Anterior cingulate cortex (tissue), 58 donors: ENCODE data around the gene SMARCA4.
"Not testable (repeated sequence)": the region's sequence is repeated elsewhere in the genome, so short reads cannot be mapped to it uniquely, and the experiment has no call there.

Experiments
- DNase-seq, 58 donors: peaks; one replicate each; lab custom pipeline; 2025; lab: John Stamatoyannopoulos, UW

The SMARCA4 gene

GRCh38 chr19:11058246-11059030 is 97.6 kb downstream of the SMARCA4 start:
- DNase-seq = no peak

GRCh38 chr19:11059511-11060358 is 98.9 kb downstream of the SMARCA4 start:
- DNase-seq = no peak

- no peak for DNase-seq
Observed at GRCh38 chr19:11061952-11062351, 101.1 kb downstream of the SMARCA4 start.

- no peak for DNase-seq
Observed at GRCh38 chr19:11063434-11063833, 102.6 kb downstream of the SMARCA4 start.

DNA sequence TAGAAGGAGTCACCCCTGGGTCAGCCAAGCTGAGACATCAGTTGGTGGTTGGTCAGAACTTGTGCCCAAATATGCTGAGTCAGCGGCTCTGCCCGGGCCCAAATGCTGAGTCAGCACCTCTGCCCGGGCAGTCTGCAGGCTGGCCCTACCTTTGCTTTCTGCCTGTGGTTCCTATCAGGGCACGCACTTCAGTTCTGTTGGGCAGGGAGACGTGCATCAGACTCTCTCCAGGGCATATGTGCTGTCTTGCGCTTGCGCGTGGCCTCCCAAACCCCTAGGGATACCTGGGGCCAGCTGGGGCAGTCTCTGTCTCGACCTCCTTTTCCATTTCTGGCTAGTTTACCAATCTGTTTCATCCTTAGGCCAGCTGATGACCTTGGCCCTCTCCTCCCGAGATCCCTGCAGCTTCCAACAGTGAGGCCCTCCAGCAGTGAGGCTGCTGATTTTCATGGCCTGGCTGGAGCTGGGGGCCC is 104.0 kb downstream of the SMARCA4 start:
- peak in 3 of 58 donors; percentile 2 to 33 (median 2) for DNase-seq

- no peak for DNase-seq
Observed at GRCh38 chr19:11066326-11066725, 105.5 kb downstream of the SMARCA4 start.

DNA sequence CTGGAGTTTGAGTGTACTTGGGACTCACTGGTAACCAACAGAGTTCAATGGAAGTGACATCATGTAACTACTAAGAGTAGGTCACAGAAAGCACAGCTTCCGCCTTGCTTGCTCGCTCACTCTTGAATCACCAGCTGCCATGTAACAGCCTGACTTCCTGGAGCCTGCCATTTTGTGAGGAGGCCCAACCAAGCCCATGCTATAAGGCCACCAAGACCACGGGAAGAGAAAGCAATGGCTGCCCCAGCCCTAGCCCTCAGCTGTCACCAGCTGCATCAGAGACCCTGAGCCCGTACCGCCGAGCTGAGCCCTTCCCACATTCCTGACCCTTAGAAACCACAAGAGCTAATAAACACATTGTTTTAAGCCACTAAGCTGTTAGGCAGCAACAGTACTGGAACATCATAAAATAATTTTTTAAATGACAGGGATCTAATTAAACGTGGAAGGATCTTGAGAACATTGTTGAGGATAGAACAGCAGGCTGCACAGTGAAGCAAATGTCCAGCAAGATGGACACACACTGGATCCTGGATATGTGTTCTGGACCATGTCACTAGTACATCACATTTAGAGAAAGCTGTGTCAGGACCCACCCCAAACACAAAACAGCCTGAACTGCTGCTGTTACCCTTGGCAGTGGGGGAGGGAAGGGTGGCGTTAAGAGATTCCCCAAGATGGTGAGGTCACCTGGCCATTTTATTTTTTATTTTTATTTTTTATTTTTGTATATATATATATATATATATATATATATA is 106.7 kb downstream of the SMARCA4 start:
- no peak for DNase-seq

- no peak for DNase-seq
Observed at GRCh38 chr19:11069561-11069960, 108.7 kb downstream of the SMARCA4 start.

DNA sequence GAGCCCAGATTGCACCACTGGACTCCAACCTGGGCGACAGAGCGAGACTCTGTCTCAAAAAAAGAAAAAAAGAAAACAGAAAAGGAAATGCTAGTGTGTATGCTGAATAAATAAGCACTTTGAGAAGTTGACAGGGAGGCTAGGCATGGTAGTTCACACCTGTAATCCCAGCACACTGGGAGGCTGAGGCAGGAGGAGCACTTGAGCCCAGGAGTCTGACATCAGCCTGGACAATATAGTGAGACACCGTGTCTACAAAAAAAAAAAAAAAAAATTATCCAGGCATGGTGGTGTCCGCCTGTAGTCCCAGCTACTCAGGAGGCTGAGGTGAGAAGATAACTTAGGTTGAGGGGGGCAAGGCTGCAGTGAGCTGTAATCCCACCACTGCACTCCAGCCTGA is 109.3 kb downstream of the SMARCA4 start:
- DNase-seq = no peak

GRCh38 chr19:11073568-11073967 is 112.7 kb downstream of the SMARCA4 start:
- DNase-seq = no peak

DNA sequence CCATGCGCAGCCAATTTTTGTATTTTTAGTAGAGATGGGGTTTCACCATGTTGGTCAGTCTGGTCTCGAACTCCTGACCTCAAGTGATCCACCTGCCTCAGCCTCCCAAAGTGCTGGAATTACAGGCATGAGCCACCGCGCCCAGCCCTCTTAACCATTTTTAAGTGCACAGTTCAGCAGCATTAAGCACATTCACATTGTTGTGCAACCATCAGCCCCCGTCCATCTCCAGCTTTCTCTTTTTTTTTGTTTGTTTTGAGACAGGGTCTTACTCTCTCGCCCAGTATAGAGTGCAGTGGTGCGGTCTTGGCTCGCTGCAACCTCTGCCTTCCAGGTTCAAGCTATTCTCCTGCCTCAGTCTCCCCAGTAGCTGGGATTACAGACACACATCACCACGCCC is 116.0 kb downstream of the SMARCA4 start:
- DNase-seq = not testable (repeated sequence)

DNA sequence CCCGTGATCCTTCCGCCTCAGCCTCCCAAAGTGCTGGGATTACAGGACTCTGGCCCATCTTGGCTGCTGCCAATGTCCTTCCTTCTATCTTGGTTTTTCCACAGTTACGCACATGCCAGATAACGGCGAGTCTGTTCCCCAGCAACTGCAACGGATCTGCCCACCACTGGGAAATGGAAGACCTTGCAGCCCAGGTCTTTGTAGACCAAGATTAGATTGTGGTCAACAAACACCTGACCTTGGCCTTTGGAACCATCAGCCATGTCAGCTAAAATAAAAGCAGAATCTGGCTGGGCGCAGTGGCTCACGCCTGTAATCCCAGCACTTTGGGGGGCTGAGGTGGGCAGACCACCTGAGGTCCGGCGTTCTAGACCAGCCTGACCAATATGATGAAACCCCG is 118.1 kb downstream of the SMARCA4 start:
- DNase-seq = no peak

GRCh38 chr19:11079999-11080398 is 119.2 kb downstream of the SMARCA4 start:
- DNase-seq = no peak

GRCh38 chr19:11087870-11088505 is 127.2 kb downstream of the SMARCA4 start:
- DNase-seq = no peak

DNA sequence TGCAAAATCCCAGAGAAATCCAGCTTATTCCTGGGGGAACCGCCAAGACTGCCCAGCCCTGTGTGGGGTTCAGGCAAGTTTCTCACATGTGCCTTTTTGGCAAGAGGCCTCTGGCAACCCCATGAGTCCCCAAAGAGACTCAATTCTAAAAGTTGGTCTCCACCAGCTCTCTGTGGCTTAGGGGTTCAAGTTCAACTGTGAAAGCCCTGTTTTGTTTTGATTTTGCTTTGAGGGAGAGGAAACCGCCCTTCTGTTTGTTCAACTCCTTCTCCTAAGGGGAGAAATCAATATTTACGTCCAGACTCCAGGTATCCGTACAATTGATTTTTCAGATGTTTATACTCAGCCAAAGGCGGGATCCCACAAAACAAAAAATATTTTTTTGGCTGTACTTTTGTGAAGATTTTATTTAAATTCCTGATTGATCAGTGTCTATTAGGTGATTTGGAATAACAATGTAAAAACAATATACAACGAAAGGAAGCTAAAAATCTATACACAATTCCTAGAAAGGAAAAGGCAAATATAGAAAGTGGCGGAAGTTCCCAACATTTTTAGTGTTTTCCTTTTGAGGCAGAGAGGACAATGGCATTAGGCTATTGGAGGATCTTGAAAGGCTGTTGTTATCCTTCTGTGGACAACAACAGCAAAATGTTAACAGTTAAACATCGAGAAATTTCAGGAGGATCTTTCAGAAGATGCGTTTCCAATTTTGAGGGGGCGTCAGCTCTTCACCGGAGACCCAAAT is 127.8 kb downstream of the SMARCA4 start:
- peak in 43 of 58 donors; percentile 9 to 78 (median 41) for DNase-seq

GRCh38 chr19:11089254-11090013 is 128.6 kb downstream of the SMARCA4 start, which contains the start of gene LDLR:
Gene LDLR (plus strand): TSS chr19:11089463. CDS start chr19:11089549, 86 bp downstream.
- DNase-seq = peak in 55 of 58 donors; percentile 20 to 86 (median 66)

GRCh38 chr19:11090014-11090263 is 129.1 kb downstream of the SMARCA4 start:
- not testable (repeated sequence) for DNase-seq

DNA sequence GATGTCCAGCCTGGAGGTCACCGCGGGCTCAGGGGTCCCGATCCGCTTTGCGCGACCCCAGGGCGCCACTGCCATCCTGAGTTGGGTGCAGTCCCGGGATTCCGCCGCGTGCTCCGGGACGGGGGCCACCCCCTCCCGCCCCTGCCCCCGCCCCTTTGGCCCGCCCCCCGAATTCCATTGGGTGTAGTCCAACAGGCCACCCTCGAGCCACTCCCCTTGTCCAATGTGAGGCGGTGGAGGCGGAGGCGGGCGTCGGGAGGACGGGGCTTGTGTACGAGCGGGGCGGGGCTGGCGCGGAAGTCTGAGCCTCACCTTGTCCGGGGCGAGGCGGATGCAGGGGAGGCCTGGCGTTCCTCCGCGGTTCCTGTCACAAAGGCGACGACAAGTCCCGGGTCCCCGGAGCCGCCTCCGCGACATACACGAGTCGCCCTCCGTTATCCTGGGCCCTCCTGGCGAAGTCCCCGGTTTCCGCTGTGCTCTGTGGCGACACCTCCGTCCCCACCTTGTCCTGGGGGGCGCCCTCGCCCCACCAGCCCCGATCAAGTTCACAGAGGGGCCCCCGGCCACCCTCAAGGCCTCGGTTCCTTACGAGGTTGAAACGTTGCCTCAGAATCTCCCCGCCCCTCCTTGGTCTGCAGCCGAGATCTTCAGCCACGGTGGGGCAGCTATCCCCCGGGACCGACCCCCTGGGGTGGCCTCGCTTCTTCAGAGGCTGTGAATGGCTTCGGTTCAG is 129.6 kb downstream of the SMARCA4 start:
- peak; percentile 49 to 98 (median 94) for DNase-seq
